IPS-18a (cell line): Measurements from ENCODE around the gene NMT1.

Experiments used
- H3K27ac ChIP-seq: one replicate; pipeline ENCODE4 v1.5.1; 2013; ENCODE audit warnings: low read length
- H3K27me3 ChIP-seq: one replicate; pipeline ENCODE4 v1.6.1; 2013; ENCODE audit warnings: mild to moderate bottlenecking, low read length; ENCODE audit not compliant: control insufficient read depth, insufficient read depth
- H3K36me3 ChIP-seq: one replicate; pipeline ENCODE4 v1.6.1; 2013; ENCODE audit warnings: low read depth, low read length; ENCODE audit not compliant: control insufficient read depth
- H3K4me1 ChIP-seq: one replicate; pipeline ENCODE4 v1.6.1; 2013; ENCODE audit warnings: low read depth, low read length; ENCODE audit not compliant: control insufficient read depth
- H3K4me3 ChIP-seq: one replicate; pipeline ENCODE4 v1.5.1; 2013; ENCODE audit warnings: low read length
- H3K9ac ChIP-seq: one replicate; pipeline ENCODE4 v1.6.1; 2013; ENCODE audit warnings: mild to moderate bottlenecking, low read length, moderate library complexity
- H3K9me3 ChIP-seq: one replicate; pipeline ENCODE4 v1.6.1; 2013; ENCODE audit warnings: low read depth, low read length; ENCODE audit not compliant: control insufficient read depth

The NMT1 gene

DNA sequence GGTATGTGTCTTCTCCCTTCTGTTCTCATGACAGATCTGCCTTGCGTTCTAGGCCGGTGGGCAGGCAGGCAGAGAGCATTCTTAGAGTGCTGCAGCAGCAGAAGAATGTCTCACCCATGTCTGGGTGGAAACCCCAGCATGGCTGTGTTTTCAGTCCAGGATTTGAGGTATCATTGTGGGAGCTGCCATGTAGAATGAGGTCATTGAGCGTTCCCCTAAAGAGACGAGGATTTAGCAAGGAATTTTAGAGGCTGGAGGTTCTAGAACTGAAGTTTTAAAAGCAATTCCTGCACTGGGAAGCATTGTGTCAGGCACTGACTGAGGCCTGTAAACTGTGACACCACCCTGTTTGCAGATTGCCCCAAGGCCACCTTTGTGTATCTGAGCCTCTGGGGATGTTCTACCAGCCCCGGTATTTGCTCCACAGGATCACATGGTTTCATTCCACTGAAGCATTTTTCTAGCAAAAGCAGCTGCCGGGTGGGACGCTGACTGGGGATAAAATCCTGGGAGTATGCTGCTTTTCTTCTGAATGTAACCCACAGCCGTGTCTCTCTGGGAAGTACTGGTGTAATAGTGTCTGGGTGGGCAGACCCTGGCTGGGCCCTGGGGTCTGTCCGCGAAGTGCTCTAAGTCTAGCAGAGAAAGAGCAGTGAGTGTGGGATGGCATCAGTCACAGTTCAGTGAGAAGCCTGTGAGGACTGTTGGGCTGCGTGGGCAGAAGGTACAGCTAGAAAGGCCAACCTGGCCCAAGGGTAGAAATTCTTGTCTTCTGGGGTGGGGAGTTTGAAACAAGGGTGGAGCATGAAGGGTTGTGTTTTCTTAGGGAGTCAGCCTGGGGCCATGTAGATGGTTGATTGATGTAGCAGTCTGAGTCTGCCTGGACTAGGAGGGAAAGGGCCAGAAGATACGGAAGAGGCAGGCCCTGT, 41.0 kb downstream of the NMT1 start:
- no peak overlapping the region for H3K4me3 ChIP-seq
- H3K9ac ChIP-seq: no peak overlapping the region
- no peaks in the 10 kb centered on the region for H3K27me3 ChIP-seq
- peaks cover 82% of the 10 kb centered on the region for H3K36me3 ChIP-seq
- no peak overlapping the region for H3K27ac ChIP-seq
- no peaks in the 10 kb centered on the region for H3K4me1 ChIP-seq
- no peaks in the 10 kb centered on the region for H3K9me3 ChIP-seq

DNA sequence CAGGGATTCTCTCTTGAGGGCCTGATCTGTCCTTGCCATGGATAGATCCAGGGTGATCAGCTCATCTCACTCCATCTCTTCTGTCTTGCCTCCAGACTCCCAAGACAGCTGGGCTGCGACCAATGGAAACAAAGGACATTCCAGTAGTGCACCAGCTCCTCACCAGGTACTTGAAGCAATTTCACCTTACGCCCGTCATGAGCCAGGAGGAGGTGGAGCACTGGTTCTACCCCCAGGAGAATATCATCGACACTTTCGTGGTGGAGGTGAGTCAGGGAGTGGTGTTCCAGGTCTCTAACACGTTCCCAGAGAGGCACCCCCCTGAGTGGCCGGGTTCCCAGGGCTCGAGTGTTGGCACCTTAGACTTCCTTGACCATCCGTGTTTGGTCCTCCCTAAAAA, 41.7 kb downstream of the NMT1 start:
- peaks cover 82% of the 10 kb centered on the region for H3K36me3 ChIP-seq
- H3K4me1 ChIP-seq: no peaks in the 10 kb centered on the region
- H3K27ac ChIP-seq: no peak overlapping the region

DNA sequence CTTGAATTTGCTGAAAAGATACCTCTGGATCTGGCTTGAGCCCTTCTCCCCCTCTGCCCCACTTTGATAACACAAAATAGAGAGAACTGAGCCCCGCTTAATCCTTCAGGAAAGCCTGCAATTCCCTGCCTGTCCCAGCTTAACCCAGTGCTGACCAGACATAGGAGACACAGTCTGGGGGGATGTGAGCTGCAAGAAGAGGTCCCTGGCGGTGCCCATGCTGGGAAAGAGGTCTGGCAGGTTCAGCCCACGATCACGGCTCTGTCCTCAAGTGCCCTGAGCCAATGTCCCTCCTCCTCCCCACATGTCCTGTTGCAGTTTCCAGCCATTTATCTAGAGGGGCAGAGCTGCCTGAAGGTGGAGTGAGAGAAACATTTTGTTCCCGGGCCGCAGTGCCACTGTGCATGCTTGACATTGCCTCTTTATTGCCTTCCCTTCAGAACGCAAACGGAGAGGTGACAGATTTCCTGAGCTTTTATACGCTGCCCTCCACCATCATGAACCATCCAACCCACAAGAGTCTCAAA, 42.2 kb downstream of the NMT1 start:
- no peak overlapping the region for H3K9ac ChIP-seq
- H3K27me3 ChIP-seq: no peaks in the 10 kb centered on the region
- no peak overlapping the region for H3K4me3 ChIP-seq
- no peak overlapping the region for H3K27ac ChIP-seq
- no peaks in the 10 kb centered on the region for H3K4me1 ChIP-seq
- H3K9me3 ChIP-seq: no peaks in the 10 kb centered on the region
- H3K36me3 ChIP-seq: peaks cover 82% of the 10 kb centered on the region

More for the DNA sequence above, 41.7 kb downstream of the NMT1 start:
- no peak overlapping the region for H3K4me3 ChIP-seq
- H3K27me3 ChIP-seq: no peaks in the 10 kb centered on the region
- no peaks in the 10 kb centered on the region for H3K9me3 ChIP-seq
- no peak overlapping the region for H3K9ac ChIP-seq

DNA sequence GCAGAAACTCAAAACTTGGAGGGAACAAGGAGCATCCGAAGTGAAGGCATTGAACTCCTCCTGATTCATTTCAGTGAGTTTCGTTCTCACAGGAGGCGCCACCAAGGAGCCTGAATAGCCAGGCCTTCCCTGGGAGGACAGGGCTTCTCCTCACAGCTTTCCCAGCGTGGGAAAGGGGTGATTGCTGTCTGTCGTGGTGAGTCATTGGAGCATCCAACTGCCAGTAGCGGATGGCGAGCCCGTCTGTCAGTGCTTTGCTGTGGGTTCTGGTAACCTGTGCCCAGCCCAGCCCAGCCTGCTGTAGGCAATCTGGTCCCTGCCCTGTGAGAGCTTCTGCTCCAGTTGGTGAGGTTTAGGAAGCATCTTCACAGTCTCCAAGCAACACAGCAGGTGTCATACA, 42.9 kb downstream of the NMT1 start:
- Histone ChIP-seq H3K4me1 (no peaks in the 10 kb centered on the region), H3K4me3 (no peak overlapping the region), H3K9ac (no peak overlapping the region), H3K9me3 (no peaks in the 10 kb centered on the region), H3K27ac (no peak overlapping the region), H3K36me3 (peaks cover 79% of the 10 kb centered on the region), H3K27me3 (no peaks in the 10 kb centered on the region)

DNA sequence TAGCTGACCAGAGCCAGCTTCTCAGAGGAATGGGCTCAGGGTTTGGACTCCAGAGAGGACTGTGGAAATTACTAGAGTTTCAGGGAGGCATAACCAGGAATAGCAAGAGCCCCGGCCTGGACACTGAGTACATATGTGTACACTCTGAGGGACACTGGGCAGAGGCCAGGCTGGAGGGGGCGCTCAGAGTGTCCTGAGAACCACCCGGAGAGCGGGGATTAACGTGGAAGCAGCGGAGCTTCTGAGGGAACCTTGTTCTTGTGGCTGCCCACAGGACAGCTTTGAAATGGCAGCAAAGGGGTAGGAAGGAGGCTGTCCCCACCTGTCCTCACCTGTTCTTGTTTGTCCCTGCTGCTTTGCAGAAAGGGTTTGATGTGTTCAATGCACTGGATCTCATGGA, 43.4 kb downstream of the NMT1 start:
- no peaks in the 10 kb centered on the region for H3K4me1 ChIP-seq
- no peaks in the 10 kb centered on the region for H3K9me3 ChIP-seq
- no peak overlapping the region for H3K4me3 ChIP-seq
- H3K36me3 ChIP-seq: peaks cover 77% of the 10 kb centered on the region
- H3K27ac ChIP-seq: no peak overlapping the region
- no peaks in the 10 kb centered on the region for H3K27me3 ChIP-seq
- H3K9ac ChIP-seq: no peak overlapping the region

DNA sequence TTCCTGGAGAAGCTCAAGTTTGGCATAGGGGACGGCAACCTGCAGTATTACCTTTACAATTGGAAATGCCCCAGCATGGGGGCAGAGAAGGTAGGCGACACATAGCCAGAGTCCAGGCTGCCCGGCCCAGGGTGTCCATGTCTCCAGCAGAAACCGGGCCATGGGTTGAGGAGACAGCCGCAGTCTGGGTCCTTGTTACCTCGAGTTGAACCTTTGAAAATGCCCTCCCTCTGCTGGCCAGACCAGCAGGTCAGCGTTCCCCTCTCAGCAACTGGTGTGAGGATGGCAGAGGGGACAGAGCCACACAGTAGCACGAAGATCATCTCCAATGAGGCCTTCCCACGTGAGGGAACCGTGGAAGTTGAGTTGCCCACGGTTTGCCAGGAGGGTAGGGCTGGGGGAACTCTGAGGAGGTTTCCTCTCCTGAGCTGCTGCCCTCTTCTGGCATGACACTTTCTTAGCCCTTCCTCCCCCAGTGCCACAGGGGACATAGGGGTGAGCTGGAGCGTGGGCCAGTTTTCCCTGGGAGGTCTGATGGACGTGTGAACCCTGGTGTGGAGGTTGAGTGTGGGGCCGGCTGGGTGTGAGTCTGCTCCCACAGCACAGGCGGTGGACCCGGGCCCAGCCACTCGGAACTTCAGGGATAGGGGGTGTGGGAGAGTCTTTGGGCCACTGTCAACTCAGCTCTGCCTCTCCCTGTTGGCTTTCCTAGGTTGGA, 43.9 kb downstream of the NMT1 start:
- H3K9ac ChIP-seq: no peak overlapping the region
- no peaks in the 10 kb centered on the region for H3K4me1 ChIP-seq
- no peaks in the 10 kb centered on the region for H3K9me3 ChIP-seq
- H3K36me3 ChIP-seq: peaks cover 72% of the 10 kb centered on the region
- no peak overlapping the region for H3K27ac ChIP-seq
- H3K4me3 ChIP-seq: no peak overlapping the region
- no peaks in the 10 kb centered on the region for H3K27me3 ChIP-seq

DNA sequence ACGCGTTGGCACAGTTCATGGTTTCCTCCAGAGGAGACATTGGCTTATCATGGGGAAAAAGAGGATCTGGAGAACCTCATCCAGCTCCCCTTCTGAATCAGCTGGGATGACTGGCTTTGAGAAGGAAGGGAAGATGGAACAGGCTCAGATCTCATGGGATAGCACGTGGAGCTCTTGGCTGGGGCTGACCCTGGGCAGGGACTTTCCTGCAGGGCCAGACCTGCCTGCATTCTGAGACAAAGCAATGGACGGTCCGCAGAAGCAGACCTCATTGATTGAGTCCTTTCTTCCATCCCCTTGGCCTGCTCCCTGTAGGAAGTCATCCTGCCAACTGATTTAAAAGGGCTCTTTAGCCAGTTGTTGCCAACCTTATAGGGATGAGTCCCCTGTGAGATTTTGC, 45.0 kb downstream of the NMT1 start:
- H3K36me3 ChIP-seq: peaks cover 72% of the 10 kb centered on the region
- no peaks in the 10 kb centered on the region for H3K27me3 ChIP-seq
- no peak overlapping the region for H3K4me3 ChIP-seq
- no peaks in the 10 kb centered on the region for H3K9me3 ChIP-seq
- H3K4me1 ChIP-seq: no peaks in the 10 kb centered on the region
- no peak overlapping the region for H3K27ac ChIP-seq
- H3K9ac ChIP-seq: no peak overlapping the region

DNA sequence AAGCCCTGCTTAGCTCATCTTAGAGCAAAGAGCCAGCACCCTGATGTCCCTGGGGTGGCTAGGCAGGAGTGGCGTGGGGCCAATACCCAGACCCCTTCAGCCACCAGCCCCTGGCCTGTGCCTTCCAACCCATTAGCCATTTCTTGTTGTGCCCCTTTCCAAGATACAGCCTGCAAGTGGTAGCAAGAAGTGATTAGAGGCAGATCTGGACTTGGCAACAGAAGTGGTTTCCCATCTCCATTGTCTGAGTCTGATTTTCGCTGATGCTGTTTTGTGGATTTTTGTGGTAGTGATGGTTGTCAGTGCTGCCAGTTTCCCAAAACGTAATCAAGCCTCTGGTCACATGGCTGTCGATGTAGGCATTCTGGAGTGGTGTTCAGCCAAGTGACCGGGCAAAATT, 45.5 kb downstream of the NMT1 start:
- no peak overlapping the region for H3K27ac ChIP-seq
- H3K4me3 ChIP-seq: no peak overlapping the region
- H3K9me3 ChIP-seq: no peaks in the 10 kb centered on the region
- peaks cover 69% of the 10 kb centered on the region for H3K36me3 ChIP-seq
- H3K9ac ChIP-seq: no peak overlapping the region
- H3K27me3 ChIP-seq: no peaks in the 10 kb centered on the region
- no peaks in the 10 kb centered on the region for H3K4me1 ChIP-seq

DNA sequence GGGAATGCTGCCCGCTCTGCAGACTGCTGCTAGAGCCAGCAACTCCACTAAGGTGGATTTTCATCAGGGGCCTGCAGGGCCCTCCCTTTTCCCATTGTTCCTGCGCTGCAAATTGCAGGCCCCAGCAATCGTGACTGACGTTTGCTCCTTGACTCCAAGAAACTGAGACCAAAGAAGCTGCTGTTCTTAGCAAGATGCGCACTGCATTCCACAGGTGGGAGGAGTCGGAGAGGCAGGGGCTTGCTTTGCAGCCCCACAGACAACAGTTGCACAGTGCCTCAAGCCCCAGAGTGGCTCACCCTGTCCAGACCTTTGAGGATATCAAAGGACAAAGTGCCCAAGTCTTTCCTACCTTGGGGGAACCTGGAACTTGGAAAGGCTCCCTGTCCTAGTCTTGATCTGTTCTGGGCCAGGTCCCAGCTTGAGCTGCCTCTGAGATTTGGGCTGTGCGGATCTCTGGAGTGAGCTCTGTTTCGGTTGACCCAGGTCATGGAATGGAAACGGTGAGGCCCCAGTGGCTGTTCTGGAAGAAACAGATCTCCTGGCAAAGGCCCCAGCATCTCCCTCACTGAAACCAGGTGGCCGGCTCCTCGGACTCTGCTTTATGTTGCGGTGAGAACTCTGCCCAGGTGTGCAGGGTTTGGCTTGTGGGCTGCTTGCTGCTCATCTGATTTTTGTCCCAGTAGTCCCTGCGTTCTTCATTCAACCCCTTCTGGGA, 46.3 kb downstream of the NMT1 start:
- Histone ChIP-seq H3K9ac (no peak overlapping the region), H3K4me3 (no peak overlapping the region), H3K9me3 (no peaks in the 10 kb centered on the region), H3K4me1 (no peaks in the 10 kb centered on the region), H3K36me3 (peaks cover 60% of the 10 kb centered on the region), H3K27me3 (no peaks in the 10 kb centered on the region), H3K27ac (no peak overlapping the region)

DNA sequence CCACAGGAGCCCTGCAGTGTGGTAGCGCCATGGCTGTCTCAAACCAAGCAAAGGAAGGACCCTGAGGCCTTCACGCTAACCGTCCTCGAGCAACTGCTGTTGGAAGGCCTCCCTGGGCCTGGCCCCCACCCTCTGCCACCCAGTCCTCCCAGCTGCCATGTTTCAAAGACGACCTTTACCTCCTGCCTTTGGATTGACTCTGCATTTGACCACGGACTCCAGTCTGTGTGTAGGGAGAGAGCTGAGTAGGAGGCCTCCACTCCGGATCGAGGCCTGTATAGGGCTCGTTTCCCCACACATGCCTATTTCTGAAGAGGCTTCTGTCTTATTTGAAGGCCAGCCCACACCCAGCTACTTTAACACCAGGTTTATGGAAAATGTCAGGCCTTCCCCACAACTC, 46.9 kb downstream of the NMT1 start:
- Histone ChIP-seq H3K9me3 (no peaks in the 10 kb centered on the region), H3K9ac (no peak overlapping the region), H3K27ac (no peak overlapping the region), H3K36me3 (peaks cover 54% of the 10 kb centered on the region), H3K4me1 (no peaks in the 10 kb centered on the region), H3K4me3 (no peak overlapping the region), H3K27me3 (no peaks in the 10 kb centered on the region)
